ENCODE results near the gene KANSL2.
"Not testable (repeated sequence)": the region's sequence is repeated elsewhere in the genome, so short reads cannot be mapped to it uniquely, and the experiment has no call there.

DNA sequence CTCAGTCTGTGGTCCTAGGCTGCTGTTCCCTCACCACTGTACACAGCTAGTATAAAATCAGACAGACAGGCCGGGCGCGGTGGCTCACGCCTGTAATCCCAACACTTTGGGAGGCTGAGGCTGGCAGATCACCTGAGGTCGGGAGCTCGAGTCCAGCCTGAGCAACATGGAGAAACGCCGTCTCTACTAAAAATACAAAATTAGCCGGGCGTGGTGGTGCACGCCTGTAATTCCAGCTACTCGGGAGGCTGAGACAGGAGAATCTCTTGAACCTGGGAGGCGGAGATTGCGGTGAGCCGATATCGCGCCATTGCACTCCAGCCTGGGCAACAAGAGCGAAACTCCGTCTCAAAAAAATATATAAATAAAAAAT, 481 bp upstream of the KANSL2 start:
- not testable (repeated sequence) for TF ChIP-seq CTCF, POLR2A (IDR thresholded peaks at IDR 0.05)

All from lower leg skin (tissue), 3 donors.